Adrenal gland (tissue), 5 donors: Measurements from ENCODE around the gene RFC1.
"Not testable (repeated sequence)": the region's sequence is repeated elsewhere in the genome, so short reads cannot be mapped to it uniquely, and the experiment has no call there.

Experiments used
- POLR2A ChIP-seq, 2 donors: fragments of 450-650 bp; IDR thresholded peaks; one replicate each; pipeline ENCODE4 v1.6.1; 2017; ENCODE audit warnings: antibody characterized with exemption in 2 of 2, mild to moderate bottlenecking in 2 of 2, moderate library complexity in 1 of 2
- TF ChIP-seq, protein P1 (sequence below), 6 experiments: fragments of 450-650 bp in 4 of 6; fragments of 200-600 bp in 2 of 6; sonication (generic) in 1 of 6; IDR thresholded peaks; 1 replicate in 5 of 6; 2 replicates in 1 of 6; pipeline versions ENCODE4 v1.5.1 to v1.8.0; 2016 to 2021; ENCODE audit warnings: antibody characterized with exemption in 6 of 6, mild to moderate bottlenecking in 2 of 6, moderate library complexity in 1 of 6
- donor health status: DM: no; HTN: no; CAD: no.

DNA sequence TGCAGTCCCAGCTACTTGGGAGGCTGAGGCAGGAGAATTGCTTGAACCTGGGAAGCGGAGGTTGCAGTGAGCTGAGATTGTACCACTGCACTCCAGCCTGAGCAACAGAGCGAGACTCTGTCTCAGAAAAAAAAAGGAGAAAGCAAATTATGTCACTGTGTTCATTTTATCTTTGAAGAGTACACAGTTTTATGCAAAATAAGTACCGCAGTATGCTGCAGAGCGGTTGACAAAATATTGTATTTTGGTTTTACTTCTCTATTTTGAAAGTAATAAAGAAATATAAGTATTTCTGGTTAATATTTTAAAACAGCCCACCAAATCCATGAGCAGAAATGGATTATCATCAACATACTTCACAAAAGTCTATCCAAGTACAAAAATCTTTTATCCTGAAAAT, 5.6 kb downstream of the RFC1 start:
- not testable (repeated sequence) for TF ChIP-seq POLR2A (IDR thresholded peaks at IDR 0.05)
- TF ChIP-seq, protein P1, sequence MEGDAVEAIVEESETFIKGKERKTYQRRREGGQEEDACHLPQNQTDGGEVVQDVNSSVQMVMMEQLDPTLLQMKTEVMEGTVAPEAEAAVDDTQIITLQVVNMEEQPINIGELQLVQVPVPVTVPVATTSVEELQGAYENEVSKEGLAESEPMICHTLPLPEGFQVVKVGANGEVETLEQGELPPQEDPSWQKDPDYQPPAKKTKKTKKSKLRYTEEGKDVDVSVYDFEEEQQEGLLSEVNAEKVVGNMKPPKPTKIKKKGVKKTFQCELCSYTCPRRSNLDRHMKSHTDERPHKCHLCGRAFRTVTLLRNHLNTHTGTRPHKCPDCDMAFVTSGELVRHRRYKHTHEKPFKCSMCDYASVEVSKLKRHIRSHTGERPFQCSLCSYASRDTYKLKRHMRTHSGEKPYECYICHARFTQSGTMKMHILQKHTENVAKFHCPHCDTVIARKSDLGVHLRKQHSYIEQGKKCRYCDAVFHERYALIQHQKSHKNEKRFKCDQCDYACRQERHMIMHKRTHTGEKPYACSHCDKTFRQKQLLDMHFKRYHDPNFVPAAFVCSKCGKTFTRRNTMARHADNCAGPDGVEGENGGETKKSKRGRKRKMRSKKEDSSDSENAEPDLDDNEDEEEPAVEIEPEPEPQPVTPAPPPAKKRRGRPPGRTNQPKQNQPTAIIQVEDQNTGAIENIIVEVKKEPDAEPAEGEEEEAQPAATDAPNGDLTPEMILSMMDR (IDR thresholded peaks at IDR 0.05), result not testable (repeated sequence)
